Measurements from ENCODE around the gene LCNL1.

DNA sequence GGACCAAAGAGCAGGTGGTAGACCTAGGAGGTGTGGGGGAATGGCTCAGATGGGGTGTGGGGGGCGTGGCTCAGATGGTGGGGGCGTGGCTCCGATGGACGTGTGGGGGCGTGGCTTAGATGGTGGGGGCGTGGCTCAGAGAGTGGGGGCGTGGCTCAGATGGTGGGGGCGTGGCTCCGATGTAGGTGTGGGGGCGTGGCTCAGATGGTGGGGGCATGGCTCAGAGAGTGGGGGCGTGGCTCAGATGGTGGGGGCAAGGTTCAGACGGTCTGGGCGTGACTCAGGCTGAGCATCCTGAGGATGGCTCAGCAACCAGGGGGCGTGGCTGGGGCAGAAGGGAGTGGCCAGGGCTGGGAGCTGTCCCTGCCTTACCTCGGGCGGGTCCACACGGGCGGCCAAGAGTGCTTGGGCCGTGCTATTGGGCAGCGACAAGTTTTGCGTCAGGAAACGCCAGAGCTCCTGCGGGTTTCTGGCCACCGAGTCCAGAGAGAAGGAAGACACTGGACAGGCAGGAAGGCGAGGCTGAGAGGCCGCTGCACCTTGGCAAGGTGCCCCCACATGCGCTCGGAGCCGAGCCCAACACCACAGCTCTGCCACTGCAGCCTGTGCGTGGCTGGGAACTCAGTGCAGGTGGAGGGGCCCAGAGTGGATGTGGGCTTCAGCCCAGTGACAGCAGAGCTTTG lies 39.3 kb downstream of the LCNL1 start:
- TF ChIP-seq RAD21 (IDR thresholded peaks at IDR 0.05) (no peak), NR2F2 (IDR thresholded peaks at IDR 0.05) (no peak), TAF1 (conservative IDR thresholded peaks at IDR 0.05) (no peak), YY1 (IDR thresholded peaks at IDR 0.05) (no peak), JUND (IDR thresholded peaks at IDR 0.05) (no peak), GABPA (IDR thresholded peaks at IDR 0.05 in 1 of 2, conservative IDR thresholded peaks at IDR 0.05 in 1 of 2) (no peak), FOXA1 (IDR thresholded peaks at IDR 0.05) (no peak), RXRA (IDR thresholded peaks at IDR 0.05) (peak; percentile 51 to 69)
- TF ChIP-seq, protein P1, sequence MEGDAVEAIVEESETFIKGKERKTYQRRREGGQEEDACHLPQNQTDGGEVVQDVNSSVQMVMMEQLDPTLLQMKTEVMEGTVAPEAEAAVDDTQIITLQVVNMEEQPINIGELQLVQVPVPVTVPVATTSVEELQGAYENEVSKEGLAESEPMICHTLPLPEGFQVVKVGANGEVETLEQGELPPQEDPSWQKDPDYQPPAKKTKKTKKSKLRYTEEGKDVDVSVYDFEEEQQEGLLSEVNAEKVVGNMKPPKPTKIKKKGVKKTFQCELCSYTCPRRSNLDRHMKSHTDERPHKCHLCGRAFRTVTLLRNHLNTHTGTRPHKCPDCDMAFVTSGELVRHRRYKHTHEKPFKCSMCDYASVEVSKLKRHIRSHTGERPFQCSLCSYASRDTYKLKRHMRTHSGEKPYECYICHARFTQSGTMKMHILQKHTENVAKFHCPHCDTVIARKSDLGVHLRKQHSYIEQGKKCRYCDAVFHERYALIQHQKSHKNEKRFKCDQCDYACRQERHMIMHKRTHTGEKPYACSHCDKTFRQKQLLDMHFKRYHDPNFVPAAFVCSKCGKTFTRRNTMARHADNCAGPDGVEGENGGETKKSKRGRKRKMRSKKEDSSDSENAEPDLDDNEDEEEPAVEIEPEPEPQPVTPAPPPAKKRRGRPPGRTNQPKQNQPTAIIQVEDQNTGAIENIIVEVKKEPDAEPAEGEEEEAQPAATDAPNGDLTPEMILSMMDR (IDR thresholded peaks at IDR 0.05; ENCODE audit: low read depth, low read length, missing input control) = no peak
- TF ChIP-seq, protein P2, sequence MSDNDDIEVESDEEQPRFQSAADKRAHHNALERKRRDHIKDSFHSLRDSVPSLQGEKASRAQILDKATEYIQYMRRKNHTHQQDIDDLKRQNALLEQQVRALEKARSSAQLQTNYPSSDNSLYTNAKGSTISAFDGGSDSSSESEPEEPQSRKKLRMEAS (IDR thresholded peaks at IDR 0.05) = no peak
- TF ChIP-seq, protein P3, sequence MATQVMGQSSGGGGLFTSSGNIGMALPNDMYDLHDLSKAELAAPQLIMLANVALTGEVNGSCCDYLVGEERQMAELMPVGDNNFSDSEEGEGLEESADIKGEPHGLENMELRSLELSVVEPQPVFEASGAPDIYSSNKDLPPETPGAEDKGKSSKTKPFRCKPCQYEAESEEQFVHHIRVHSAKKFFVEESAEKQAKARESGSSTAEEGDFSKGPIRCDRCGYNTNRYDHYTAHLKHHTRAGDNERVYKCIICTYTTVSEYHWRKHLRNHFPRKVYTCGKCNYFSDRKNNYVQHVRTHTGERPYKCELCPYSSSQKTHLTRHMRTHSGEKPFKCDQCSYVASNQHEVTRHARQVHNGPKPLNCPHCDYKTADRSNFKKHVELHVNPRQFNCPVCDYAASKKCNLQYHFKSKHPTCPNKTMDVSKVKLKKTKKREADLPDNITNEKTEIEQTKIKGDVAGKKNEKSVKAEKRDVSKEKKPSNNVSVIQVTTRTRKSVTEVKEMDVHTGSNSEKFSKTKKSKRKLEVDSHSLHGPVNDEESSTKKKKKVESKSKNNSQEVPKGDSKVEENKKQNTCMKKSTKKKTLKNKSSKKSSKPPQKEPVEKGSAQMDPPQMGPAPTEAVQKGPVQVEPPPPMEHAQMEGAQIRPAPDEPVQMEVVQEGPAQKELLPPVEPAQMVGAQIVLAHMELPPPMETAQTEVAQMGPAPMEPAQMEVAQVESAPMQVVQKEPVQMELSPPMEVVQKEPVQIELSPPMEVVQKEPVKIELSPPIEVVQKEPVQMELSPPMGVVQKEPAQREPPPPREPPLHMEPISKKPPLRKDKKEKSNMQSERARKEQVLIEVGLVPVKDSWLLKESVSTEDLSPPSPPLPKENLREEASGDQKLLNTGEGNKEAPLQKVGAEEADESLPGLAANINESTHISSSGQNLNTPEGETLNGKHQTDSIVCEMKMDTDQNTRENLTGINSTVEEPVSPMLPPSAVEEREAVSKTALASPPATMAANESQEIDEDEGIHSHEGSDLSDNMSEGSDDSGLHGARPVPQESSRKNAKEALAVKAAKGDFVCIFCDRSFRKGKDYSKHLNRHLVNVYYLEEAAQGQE (IDR thresholded peaks at IDR 0.05) = peak; percentile 55
- TF ChIP-seq, protein P4, sequence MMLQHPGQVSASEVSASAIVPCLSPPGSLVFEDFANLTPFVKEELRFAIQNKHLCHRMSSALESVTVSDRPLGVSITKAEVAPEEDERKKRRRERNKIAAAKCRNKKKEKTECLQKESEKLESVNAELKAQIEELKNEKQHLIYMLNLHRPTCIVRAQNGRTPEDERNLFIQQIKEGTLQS (IDR thresholded peaks at IDR 0.05) = no peak
- TF ChIP-seq, protein P5, sequence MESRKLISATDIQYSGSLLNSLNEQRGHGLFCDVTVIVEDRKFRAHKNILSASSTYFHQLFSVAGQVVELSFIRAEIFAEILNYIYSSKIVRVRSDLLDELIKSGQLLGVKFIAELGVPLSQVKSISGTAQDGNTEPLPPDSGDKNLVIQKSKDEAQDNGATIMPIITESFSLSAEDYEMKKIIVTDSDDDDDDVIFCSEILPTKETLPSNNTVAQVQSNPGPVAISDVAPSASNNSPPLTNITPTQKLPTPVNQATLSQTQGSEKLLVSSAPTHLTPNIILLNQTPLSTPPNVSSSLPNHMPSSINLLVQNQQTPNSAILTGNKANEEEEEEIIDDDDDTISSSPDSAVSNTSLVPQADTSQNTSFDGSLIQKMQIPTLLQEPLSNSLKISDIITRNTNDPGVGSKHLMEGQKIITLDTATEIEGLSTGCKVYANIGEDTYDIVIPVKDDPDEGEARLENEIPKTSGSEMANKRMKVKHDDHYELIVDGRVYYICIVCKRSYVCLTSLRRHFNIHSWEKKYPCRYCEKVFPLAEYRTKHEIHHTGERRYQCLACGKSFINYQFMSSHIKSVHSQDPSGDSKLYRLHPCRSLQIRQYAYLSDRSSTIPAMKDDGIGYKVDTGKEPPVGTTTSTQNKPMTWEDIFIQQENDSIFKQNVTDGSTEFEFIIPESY (IDR thresholded peaks at IDR 0.05) = no peak
